Stimulated activated CD4-positive, alpha-beta T cell treated with anti-CD3 and anti-CD28 coated beads, Interleukin-2, amount 100 ng/mL, for 4 hours (primary cell): ENCODE data around the gene CCL26.

ENCODE experiments used
- DNase-seq: peaks from one replicate; pipeline ENCODE4 v3.0.0-alpha.2; 2020; ENCODE audit warnings: low read depth

Gene CCL26

GRCh38 chr7:75772081-75773077 is at the start of gene CCL26:
Gene CCL26, minus strand, starts transcription at chr7:75772211. Its CDS starts 35 bp downstream, at chr7:75772176.
- DNase-seq, result no peak

- no peak for DNase-seq
Observed at GRCh38 chr7:75820688-75821087, 48.7 kb upstream of the CCL26 start.

GRCh38 chr7:75819711-75820110 is 47.7 kb upstream of the CCL26 start:
- no peak for DNase-seq

- DNase-seq, result no peak
Observed at GRCh38 chr7:75818472-75818871, 46.5 kb upstream of the CCL26 start.

GRCh38 chr7:75817116-75817515 is 45.1 kb upstream of the CCL26 start:
- no peak for DNase-seq

GRCh38 chr7:75815418-75816064 is 43.5 kb upstream of the CCL26 start:
- DNase-seq, result no peak

GRCh38 chr7:75814407-75814947 is 42.5 kb upstream of the CCL26 start:
- DNase-seq, result no peak

GRCh38 chr7:75813781-75814236 is 41.8 kb upstream of the CCL26 start, which contains the start of gene CCL24:
Gene CCL24, minus strand, starts transcription at chr7:75813806. Its CDS starts 91 bp downstream, at chr7:75813715.
- DNase-seq, result no peak

- DNase-seq, result no peak
Observed at GRCh38 chr7:75813084-75813483, 41.1 kb upstream of the CCL26 start.

GRCh38 chr7:75811894-75812678 is 40.1 kb upstream of the CCL26 start:
- DNase-seq, result no peak

GRCh38 chr7:75809396-75809795 is 37.4 kb upstream of the CCL26 start:
- no peak for DNase-seq

- no peak for DNase-seq
Observed at GRCh38 chr7:75808106-75808505, 36.1 kb upstream of the CCL26 start.

GRCh38 chr7:75807452-75807851 is 35.4 kb upstream of the CCL26 start:
- DNase-seq, result no peak

GRCh38 chr7:75806560-75807307 is 34.7 kb upstream of the CCL26 start:
- no peak for DNase-seq

- DNase-seq, result no peak
Observed at GRCh38 chr7:75804705-75805104, 32.7 kb upstream of the CCL26 start.

GRCh38 chr7:75804004-75804403 is 32.0 kb upstream of the CCL26 start:
- DNase-seq, result no peak

GRCh38 chr7:75802552-75802821 is 30.5 kb upstream of the CCL26 start:
- DNase-seq, result no peak

- DNase-seq, result no peak
Observed at GRCh38 chr7:75798770-75799169, 26.8 kb upstream of the CCL26 start.

- no peak for DNase-seq
Observed at GRCh38 chr7:75796420-75796819, 24.4 kb upstream of the CCL26 start.

- DNase-seq, result no peak
Observed at GRCh38 chr7:75795831-75796285, 23.8 kb upstream of the CCL26 start.

- no peak for DNase-seq
Observed at GRCh38 chr7:75793676-75794075, 21.7 kb upstream of the CCL26 start.
